Panc1 (cell line): ENCODE data around the gene WDR70.
"Not testable (repeated sequence)": the region's sequence is repeated elsewhere in the genome, so short reads cannot be mapped to it uniquely, and the experiment has no call there.

Source experiments
- CTCF ChIP-seq: fragments of 450-650 bp; IDR thresholded peaks from 2 replicates; pipeline ENCODE4 v1.5.1; 2017; ENCODE audit warnings: mild to moderate bottlenecking
- TCF7L2 ChIP-seq: IDR thresholded peaks from 2 replicates; pipeline ENCODE4 v1.6.1; 2011; ENCODE audit warnings: mild to moderate bottlenecking, low read depth, low read length, inconsistent platforms
- TF ChIP-seq, protein P1 (sequence below), 2 experiments: IDR thresholded peaks; 2 replicates each; pipeline ENCODE4 v1.6.1; 2011 to 2012; ENCODE audit warnings: low read depth in 2 of 2, control low read depth in 1 of 2, low read length in 1 of 2, mild to moderate bottlenecking in 1 of 2, moderate library complexity in 1 of 2; ENCODE audit not compliant: insufficient read depth in 1 of 2

GRCh38 chr5:37622354-37622753 lies 243.2 kb downstream of the WDR70 start:
- TF ChIP-seq CTCF, TCF7L2: not testable (repeated sequence)
- TF ChIP-seq, protein P1, sequence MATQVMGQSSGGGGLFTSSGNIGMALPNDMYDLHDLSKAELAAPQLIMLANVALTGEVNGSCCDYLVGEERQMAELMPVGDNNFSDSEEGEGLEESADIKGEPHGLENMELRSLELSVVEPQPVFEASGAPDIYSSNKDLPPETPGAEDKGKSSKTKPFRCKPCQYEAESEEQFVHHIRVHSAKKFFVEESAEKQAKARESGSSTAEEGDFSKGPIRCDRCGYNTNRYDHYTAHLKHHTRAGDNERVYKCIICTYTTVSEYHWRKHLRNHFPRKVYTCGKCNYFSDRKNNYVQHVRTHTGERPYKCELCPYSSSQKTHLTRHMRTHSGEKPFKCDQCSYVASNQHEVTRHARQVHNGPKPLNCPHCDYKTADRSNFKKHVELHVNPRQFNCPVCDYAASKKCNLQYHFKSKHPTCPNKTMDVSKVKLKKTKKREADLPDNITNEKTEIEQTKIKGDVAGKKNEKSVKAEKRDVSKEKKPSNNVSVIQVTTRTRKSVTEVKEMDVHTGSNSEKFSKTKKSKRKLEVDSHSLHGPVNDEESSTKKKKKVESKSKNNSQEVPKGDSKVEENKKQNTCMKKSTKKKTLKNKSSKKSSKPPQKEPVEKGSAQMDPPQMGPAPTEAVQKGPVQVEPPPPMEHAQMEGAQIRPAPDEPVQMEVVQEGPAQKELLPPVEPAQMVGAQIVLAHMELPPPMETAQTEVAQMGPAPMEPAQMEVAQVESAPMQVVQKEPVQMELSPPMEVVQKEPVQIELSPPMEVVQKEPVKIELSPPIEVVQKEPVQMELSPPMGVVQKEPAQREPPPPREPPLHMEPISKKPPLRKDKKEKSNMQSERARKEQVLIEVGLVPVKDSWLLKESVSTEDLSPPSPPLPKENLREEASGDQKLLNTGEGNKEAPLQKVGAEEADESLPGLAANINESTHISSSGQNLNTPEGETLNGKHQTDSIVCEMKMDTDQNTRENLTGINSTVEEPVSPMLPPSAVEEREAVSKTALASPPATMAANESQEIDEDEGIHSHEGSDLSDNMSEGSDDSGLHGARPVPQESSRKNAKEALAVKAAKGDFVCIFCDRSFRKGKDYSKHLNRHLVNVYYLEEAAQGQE (IDR thresholded peaks at IDR 0.05; ENCODE audit: insufficient read depth in 1 of 2, low read depth in 2 of 2, low read length in 1 of 2): not testable (repeated sequence)
